Mesodermal cell (in vitro differentiated cells): Measurements from ENCODE around the gene ACY1.
A peak's percentile ranks its signal among the peaks of the same experiment; 100 is the strongest.

Experiments
- H3K27ac ChIP-seq: 2 replicates; pipeline ENCODE4 v1.7.0; 2013; ENCODE audit warnings: mild to moderate bottlenecking, low read depth, low read length, moderate library complexity; ENCODE audit not compliant: severe bottlenecking
- H3K36me3 ChIP-seq: 2 replicates; pipeline ENCODE4 v1.7.1; 2013; ENCODE audit warnings: mild to moderate bottlenecking, low read length, moderate library complexity; ENCODE audit not compliant: control insufficient read depth, insufficient read depth
- H3K4me1 ChIP-seq: one replicate; pipeline ENCODE4 v1.7.1; 2013; ENCODE audit warnings: mild to moderate bottlenecking, low read length; ENCODE audit not compliant: insufficient read depth, control insufficient read depth, poor library complexity, severe bottlenecking
- H3K4me3 ChIP-seq: 2 replicates; pipeline ENCODE4 v1.7.0; 2013; ENCODE audit warnings: low read length, control low read depth, mild to moderate bottlenecking; ENCODE audit not compliant: insufficient read depth, poor library complexity, severe bottlenecking; ENCODE audit errors: extremely low read depth
- H3K9me3 ChIP-seq: 2 replicates; pipeline ENCODE4 v1.7.1; 2013; ENCODE audit warnings: mild to moderate bottlenecking, low read length, moderate library complexity; ENCODE audit not compliant: control insufficient read depth
- WGBS, 2 experiments: methylation state at CpG; one replicate each; pipeline ENCODE4 v1.1.5; 2013; ENCODE audit warnings: missing lambda C conversion rate in 2 of 2; ENCODE audit not compliant: insufficient coverage in 2 of 2; 5-methylcytosine and 5-hydroxymethylcytosine counted together

ACY1 gene

GRCh38 chr3:52013802-52014598, 30.7 kb downstream of the ACY1 start:
- H3K4me3 ChIP-seq = no peak overlapping the region
- no peaks in the 10 kb centered on the region for H3K36me3 ChIP-seq
- no peaks in the 10 kb centered on the region for H3K9me3 ChIP-seq
- 87 to 95% methylated on average over 5 to 6 of the region's 6 CpGs for WGBS, 2 experiments
- no peak overlapping the region for H3K27ac ChIP-seq
- H3K4me1 ChIP-seq = peaks cover 4% of the 10 kb centered on the region

DNA sequence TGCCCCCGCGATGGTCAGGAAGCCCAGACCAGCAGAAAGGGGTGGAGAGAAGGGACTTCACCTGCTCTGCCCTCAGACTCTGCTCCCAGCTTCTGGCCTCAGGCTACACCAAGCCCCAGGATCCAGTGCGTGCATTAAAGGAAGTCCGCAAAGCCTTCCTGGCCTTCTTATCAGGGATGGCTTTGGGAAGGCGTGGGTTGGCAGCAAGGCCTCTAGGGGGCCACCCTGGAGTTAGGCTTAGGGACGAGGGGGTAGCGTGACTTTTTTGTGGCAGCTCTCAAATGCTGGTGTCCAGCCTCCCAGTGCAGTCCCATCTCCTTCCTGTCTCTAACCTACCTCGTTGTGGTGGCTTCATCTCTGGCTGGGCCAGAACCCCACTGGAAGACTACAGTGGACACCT, 31.3 kb downstream of the ACY1 start:
- no peak overlapping the region for H3K4me3 ChIP-seq
- WGBS, 2 experiments = 64 to 76% methylated on average over 8 of the region's 8 CpGs
- no peaks in the 10 kb centered on the region for H3K36me3 ChIP-seq
- no peaks in the 10 kb centered on the region for H3K9me3 ChIP-seq
- no peak overlapping the region for H3K27ac ChIP-seq
- peaks cover 7% of the 10 kb centered on the region for H3K4me1 ChIP-seq

GRCh38 chr3:52015438-52016228, 32.3 kb downstream of the ACY1 start:
- WGBS, 2 experiments = 91 to 95% methylated on average over 8 to 13 of the region's 13 CpGs
- Histone ChIP-seq H3K4me1 (peaks cover 9% of the 10 kb centered on the region), H3K27ac (no peak overlapping the region), H3K9me3 (no peaks in the 10 kb centered on the region), H3K36me3 (no peaks in the 10 kb centered on the region), H3K4me3 (no peak overlapping the region)

- H3K4me3 ChIP-seq = no peak overlapping the region
- WGBS, 2 experiments = 92 to 95% methylated on average over 9 of the region's 11 CpGs
Measured at GRCh38 chr3:52017586-52017985, 34.3 kb downstream of the ACY1 start.

GRCh38 chr3:52018319-52019000, 35.1 kb downstream of the ACY1 start:
- H3K9me3 ChIP-seq = no peaks in the 10 kb centered on the region
- peaks cover 30% of the 10 kb centered on the region for H3K4me1 ChIP-seq
- no peak overlapping the region for H3K4me3 ChIP-seq
- H3K36me3 ChIP-seq = no peaks in the 10 kb centered on the region
- 97% methylated on average over 21 of the region's 21 CpGs for WGBS, 2 experiments
- no peak overlapping the region for H3K27ac ChIP-seq

More at GRCh38 chr3:52017586-52017985, 34.3 kb downstream of the ACY1 start:
- no peak overlapping the region for H3K27ac ChIP-seq
- H3K36me3 ChIP-seq = no peaks in the 10 kb centered on the region
- no peaks in the 10 kb centered on the region for H3K9me3 ChIP-seq
- peaks cover 21% of the 10 kb centered on the region for H3K4me1 ChIP-seq

GRCh38 chr3:52019352-52020080, 36.2 kb downstream of the ACY1 start:
- peaks cover 41% of the 10 kb centered on the region for H3K4me1 ChIP-seq
- no peak overlapping the region for H3K4me3 ChIP-seq
- 83 to 89% methylated on average over 14 to 15 of the region's 17 CpGs for WGBS, 2 experiments
- no peaks in the 10 kb centered on the region for H3K9me3 ChIP-seq
- H3K27ac ChIP-seq = no peak overlapping the region
- no peaks in the 10 kb centered on the region for H3K36me3 ChIP-seq

DNA sequence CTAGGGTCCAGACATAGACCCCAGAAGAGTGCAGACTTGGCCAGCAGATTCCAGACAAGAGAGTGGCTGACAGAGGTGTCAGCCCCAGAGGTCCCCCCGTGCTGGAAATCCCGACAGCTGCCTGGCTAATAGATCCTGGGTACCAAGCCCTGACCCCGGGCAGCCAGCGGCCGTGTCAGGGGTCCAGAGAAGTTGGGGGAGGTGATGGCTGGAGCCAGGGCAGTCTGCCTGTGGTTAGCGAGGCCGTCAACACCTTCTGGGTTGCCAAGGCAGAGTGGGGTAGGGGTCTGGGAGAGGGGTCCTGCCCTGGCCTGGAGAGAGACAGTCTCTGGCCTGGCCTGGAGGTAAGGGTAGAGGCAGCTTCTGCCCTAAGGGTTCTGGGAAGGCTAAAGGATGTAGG, 37.5 kb downstream of the ACY1 start:
- WGBS, 2 experiments = 96 to 97% methylated on average over 7 of the region's 7 CpGs
- H3K4me1 ChIP-seq = peaks cover 44% of the 10 kb centered on the region
- no peak overlapping the region for H3K27ac ChIP-seq
- H3K9me3 ChIP-seq = no peaks in the 10 kb centered on the region
- no peaks in the 10 kb centered on the region for H3K36me3 ChIP-seq
- no peak overlapping the region for H3K4me3 ChIP-seq

- H3K27ac ChIP-seq = no peak overlapping the region
- 93 to 98% methylated on average over 10 of the region's 10 CpGs for WGBS, 2 experiments
- no peaks in the 10 kb centered on the region for H3K36me3 ChIP-seq
Measured at GRCh38 chr3:52021489-52022268, 38.3 kb downstream of the ACY1 start.

GRCh38 chr3:52022323-52023100, 39.2 kb downstream of the ACY1 start:
- no peaks in the 10 kb centered on the region for H3K9me3 ChIP-seq
- no peaks in the 10 kb centered on the region for H3K36me3 ChIP-seq
- H3K4me3 ChIP-seq = no peak overlapping the region
- H3K27ac ChIP-seq = peak overlapping the region; percentile 11
- H3K4me1 ChIP-seq = peaks cover 40% of the 10 kb centered on the region
- 87 to 88% methylated on average over 12 to 16 of the region's 20 CpGs for WGBS, 2 experiments

More at GRCh38 chr3:52021489-52022268, 38.3 kb downstream of the ACY1 start:
- H3K4me1 ChIP-seq = peaks cover 40% of the 10 kb centered on the region
- H3K9me3 ChIP-seq = no peaks in the 10 kb centered on the region
- no peak overlapping the region for H3K4me3 ChIP-seq
